K562 (cell line): ENCODE results near the gene USP35. TPM values are rescaled to one million over a fixed set of nuclear protein-coding genes. Genes with fewer than 3 reads are reported as not detected.

Experiments used
- ATAC-seq: fragments of 200-7000 bp; cut with Tn5 transposase; 3 replicates; pipeline ENCODE4 v1.9.1; 2020; ENCODE audit warnings: moderate library complexity
- BruUV-seq: library from RNA; stranded (reverse); fragments of 400-500 nt; replicated peaks from 2 replicates; lab custom pipeline; 2021; lab: Mats Ljungman, UMichigan
- CTCF ChIA-PET: fragments of 300-600 bp; formaldehyde crosslinking; extraction: SDS; loops from one replicate; lab custom pipeline; 2021; ENCODE audit warnings: low intra/inter-chr PET ratio; lab: Yijun Ruan, JAX
- POLR2A ChIA-PET: fragments of 300-600, 350-650 bp; sonication (Branson Sonifier 250); formaldehyde crosslinking; extraction: SDS; loops from one replicate; lab custom pipeline; 2021; ENCODE audit warnings: antibody characterized with exemption, inconsistent platforms; lab: Yijun Ruan, JAX
- DNase-seq, 4 experiments: peaks; one replicate each; pipeline versions ENCODE4 v3.0.0 to v3.0.0-alpha.2; 2011 to 2018; ENCODE audit warnings: low spot score in 3 of 4, mixed read lengths in 3 of 4; ENCODE audit errors: extremely low read depth in 1 of 4
- FAIRE-seq: peaks from 2 replicates; lab custom pipeline; 2011; peaks lifted over from hg19 to GRCh38; lab: Jason Lieb, UNC
- H2AFZ ChIP-seq: 2 replicates; pipeline ENCODE4 v1.6.0; 2011; ENCODE audit warnings: low read depth, low read length, control low read depth, inconsistent platforms
- H3K27ac ChIP-seq: fragments of 200-600 bp; 3 replicates; pipeline ENCODE4 v1.8.0; 2011; ENCODE audit warnings: low read depth, mild to moderate bottlenecking, control low read depth, inconsistent platforms, low read length, moderate library complexity, mixed read lengths; ENCODE audit errors: extremely low read depth
- H3K27me3 ChIP-seq, 2 experiments: fragments of 300-600 bp in 1 of 2; 2 replicates in 1 of 2; 3 replicates in 1 of 2; pipeline versions ENCODE4 v1.6.0 to v1.8.0; 2011; ENCODE audit warnings: inconsistent platforms in 2 of 2, low read length in 2 of 2, mild to moderate bottlenecking in 1 of 2, mixed read lengths in 1 of 2, moderate library complexity in 1 of 2; ENCODE audit not compliant: control insufficient read depth in 2 of 2, insufficient read depth in 2 of 2
- H3K36me3 ChIP-seq: fragments of 300-600 bp; 3 replicates; pipeline ENCODE4 v1.8.0; 2011; ENCODE audit warnings: mild to moderate bottlenecking, low read length, inconsistent platforms; ENCODE audit not compliant: control insufficient read depth, insufficient read depth
- H3K4me1 ChIP-seq, 2 experiments: fragments of 200-600 bp in 1 of 2; replicated peaks in 1 of 2; 2 replicates in 1 of 2; 3 replicates in 1 of 2; pipeline versions ENCODE4 v1.5.1 to v1.8.0; 2011; ENCODE audit warnings: inconsistent platforms in 2 of 2, low read length in 2 of 2, mild to moderate bottlenecking in 1 of 2, mixed read lengths in 1 of 2, moderate library complexity in 1 of 2; ENCODE audit not compliant: control insufficient read depth in 2 of 2, insufficient read depth in 2 of 2
- H3K4me2 ChIP-seq: 2 replicates; pipeline ENCODE4 v1.6.1; 2011; ENCODE audit warnings: low read length, control low read depth, inconsistent platforms, mixed read lengths; ENCODE audit not compliant: insufficient read depth
- H3K4me3 ChIP-seq: fragments of 200-600 bp; sonication (generic), shearing (Covaris generic); 2 replicates; pipeline ENCODE4 v1.5.1; 2016; ENCODE audit warnings: control low read depth, inconsistent platforms
- H3K79me2 ChIP-seq: fragments of 200-600 bp; 3 replicates; pipeline ENCODE4 v1.8.0; 2011; ENCODE audit warnings: low read length, inconsistent platforms; ENCODE audit not compliant: control insufficient read depth, insufficient read depth
- H3K9ac ChIP-seq, 2 experiments: 2 replicates each; pipeline versions ENCODE4 v1.6.0 to v1.6.1; 2011; ENCODE audit warnings: low read depth in 2 of 2, low read length in 2 of 2, control low read depth in 1 of 2, inconsistent platforms in 1 of 2, mild to moderate bottlenecking in 1 of 2, mixed read lengths in 1 of 2; ENCODE audit not compliant: insufficient read depth in 1 of 2
- H3K9me1 ChIP-seq: one replicate; pipeline ENCODE4 v1.6.0; 2011; ENCODE audit warnings: inconsistent platforms, mild to moderate bottlenecking, low read length, moderate library complexity; ENCODE audit not compliant: control insufficient read depth, insufficient read depth
- H3K9me3 ChIP-seq: replicated peaks from 2 replicates; pipeline ENCODE4 v1.5.1; 2011; ENCODE audit warnings: low read depth, low read length, inconsistent platforms; ENCODE audit not compliant: control insufficient read depth, insufficient read depth
- H4K20me1 ChIP-seq: replicated peaks from 2 replicates; pipeline ENCODE4 v1.6.1; 2011; ENCODE audit warnings: low read length, inconsistent platforms, mixed read lengths; ENCODE audit not compliant: control insufficient read depth, insufficient read depth
- BCOR ChIP-seq: fragments of 450-650 bp; IDR thresholded peaks from 2 replicates; pipeline ENCODE4 v1.6.1; 2016
- BRD9 ChIP-seq: fragments of 450-650 bp; IDR thresholded peaks from 2 replicates; pipeline ENCODE4 v1.6.1; 2018; ENCODE audit warnings: low read depth; ENCODE audit not compliant: partially characterized antibody
- CREBBP ChIP-seq: IDR thresholded peaks from one replicate; pipeline ENCODE4 v1.6.1; 2012; ENCODE audit warnings: low read depth, mild to moderate bottlenecking, control low read depth, inconsistent platforms, low read length
- DNMT1 ChIP-seq: fragments of 450-650 bp; IDR thresholded peaks from 2 replicates; pipeline ENCODE4 v1.6.1; 2016; ENCODE audit warnings: antibody characterized with exemption, mild to moderate bottlenecking
- KDM5B ChIP-seq: fragments of 200-600 bp; sonication (generic); IDR thresholded peaks from 2 replicates; pipeline ENCODE4 v1.6.1; 2012; ENCODE audit warnings: low read depth, mild to moderate bottlenecking, moderate library complexity, low read length, control low read depth, inconsistent platforms; ENCODE audit not compliant: insufficient replicate concordance
- MAFF ChIP-seq: IDR thresholded peaks from 2 replicates; pipeline ENCODE4 v1.6.1; 2012; ENCODE audit warnings: low read length, improper control_type of control experiment
- RAD21 ChIP-seq, 2 experiments: fragments of 250-450 bp in 1 of 2; fragments of 450-650 bp in 1 of 2; sonication (Bioruptor Pico) in 1 of 2; formaldehyde crosslinking in 1 of 2; IDR thresholded peaks in 1 of 2; conservative IDR thresholded peaks in 1 of 2; 2 replicates each; pipeline versions ENCODE4 v1.4.0 to v1.8.0; 2020 to 2022; ENCODE audit warnings: mild to moderate bottlenecking in 2 of 2, moderate library complexity in 1 of 2
- ZBTB7A ChIP-seq: IDR thresholded peaks from 2 replicates; pipeline ENCODE4 v1.6.1; 2011; ENCODE audit warnings: low read depth, mild to moderate bottlenecking, low read length, moderate library complexity, borderline replicate concordance; ENCODE audit not compliant: control insufficient read depth
- ZNF174 ChIP-seq: fragments of 250-450 bp; sonication (Bioruptor Pico); IDR thresholded peaks from 2 replicates; pipeline ENCODE4 v1.4.0; 2020; ENCODE audit warnings: mild to moderate bottlenecking
- ZNF239 ChIP-seq: fragments of 250-450 bp; sonication (Bioruptor Pico); IDR thresholded peaks from 2 replicates; pipeline ENCODE4 v1.4.0; 2020; ENCODE audit warnings: mild to moderate bottlenecking
- ZNF778 ChIP-seq: fragments of 450-650 bp; formaldehyde crosslinking; IDR thresholded peaks from 2 replicates; pipeline ENCODE4 v1.4.0; 2020; ENCODE audit warnings: mild to moderate bottlenecking, moderate library complexity
- WGBS: fragments of 100-300 bp; shearing (Covaris generic); methylation state at CpG from one replicate; pipeline ENCODE4 v1.1.6; 2016; ENCODE audit warnings: low coverage, mixed read lengths; ENCODE audit not compliant: insufficient coverage; ENCODE audit errors: missing lambda C conversion rate; 5-methylcytosine and 5-hydroxymethylcytosine counted together
- in situ Hi-C: fragments of 300-500 bp; cut with MboI; formaldehyde crosslinking; loops from 4 replicates; pipeline ENCODE4 v1.15.0; 2018; ENCODE audit warnings: inconsistent platforms, mixed read lengths
- intact Hi-C: fragments of 100-400 bp; cut with micrococcal nuclease; formaldehyde crosslinking; loops from 2 replicates; pipeline ENCODE4 v1.14.2; 2022
- polyA plus RNA-seq, 8 experiments: library from polyadenylated mRNA; depleted of rRNA in 4 of 8; stranded (reverse) in 5 of 8; unstranded in 3 of 8; fragments of >200 nt; fragmentation: Nextera tagmentation in 2 of 8; fragmentation: Illumina TruSeq in 1 of 8; extraction: Ambion mirVana in 2 of 8; extraction: Trizol in 1 of 8; gene quantifications; 2 replicates each; pipeline versions ENCODE4 v1.2.1 to v1.2.3, GENCODE V29; 2011 to 2014; ENCODE audit warnings: inconsistent platforms in 1 of 8, missing spikeins in 1 of 8
- total RNA-seq, 7 experiments: library from RNA; depleted of rRNA in 6 of 7; stranded (reverse); fragments of >200 nt in 6 of 7; fragmentation: Illumina TruSeq in 2 of 7; extraction: Trizol in 2 of 7; gene quantifications; 2 replicates each; pipeline versions ENCODE4 v1.2.1 to v1.2.3, GENCODE V29; 2011 to 2021; ENCODE audit warnings: low replicate concordance in 1 of 7
- TF ChIP-seq, protein P1 (sequence below): fragments of 250-450 bp; sonication (Bioruptor Pico); IDR thresholded peaks from 2 replicates; pipeline ENCODE4 v1.5.0; 2021; ENCODE audit warnings: mild to moderate bottlenecking, moderate library complexity
- TF ChIP-seq, protein P2 (sequence below): sonication (generic); formaldehyde crosslinking; IDR thresholded peaks from 2 replicates; pipeline ENCODE4 v1.8.0; 2022; ENCODE audit warnings: missing genetic modification reagents, mild to moderate bottlenecking, moderate library complexity, borderline replicate concordance
- TF ChIP-seq, protein P3 (sequence below): fragments of 250-450 bp; sonication (Bioruptor Pico); IDR thresholded peaks from 2 replicates; pipeline ENCODE4 v1.5.1; 2021; ENCODE audit warnings: mild to moderate bottlenecking

USP35 gene
- total and polyA plus RNA-seq, 9 of the 15 experiments (the other 6 are each of a cell fraction or from before 2014, with no cell fraction given): 0.01 to 4.8 (median 3.6) TPM

DNA sequence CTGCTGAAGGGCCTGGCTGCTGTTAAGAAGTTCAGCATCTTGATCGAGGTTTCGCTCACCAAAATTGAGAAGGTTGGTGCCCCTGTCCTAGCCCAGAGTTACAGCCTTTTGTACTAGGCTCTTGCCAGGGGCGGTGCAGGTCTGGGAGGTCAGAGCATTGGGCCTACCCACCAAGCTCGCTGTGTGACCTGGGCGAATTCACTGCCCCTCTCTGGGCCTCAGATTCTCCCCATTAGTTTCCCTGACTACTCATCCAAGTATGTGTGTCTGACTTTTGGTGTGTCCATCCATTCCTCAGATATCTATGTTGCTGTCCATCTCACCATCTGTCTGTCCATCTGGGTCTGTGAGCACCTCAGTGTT, 10.9 kb downstream of the USP35 start (continued):
- TF ChIP-seq KDM5B: no peak
- TF ChIP-seq, protein P1, sequence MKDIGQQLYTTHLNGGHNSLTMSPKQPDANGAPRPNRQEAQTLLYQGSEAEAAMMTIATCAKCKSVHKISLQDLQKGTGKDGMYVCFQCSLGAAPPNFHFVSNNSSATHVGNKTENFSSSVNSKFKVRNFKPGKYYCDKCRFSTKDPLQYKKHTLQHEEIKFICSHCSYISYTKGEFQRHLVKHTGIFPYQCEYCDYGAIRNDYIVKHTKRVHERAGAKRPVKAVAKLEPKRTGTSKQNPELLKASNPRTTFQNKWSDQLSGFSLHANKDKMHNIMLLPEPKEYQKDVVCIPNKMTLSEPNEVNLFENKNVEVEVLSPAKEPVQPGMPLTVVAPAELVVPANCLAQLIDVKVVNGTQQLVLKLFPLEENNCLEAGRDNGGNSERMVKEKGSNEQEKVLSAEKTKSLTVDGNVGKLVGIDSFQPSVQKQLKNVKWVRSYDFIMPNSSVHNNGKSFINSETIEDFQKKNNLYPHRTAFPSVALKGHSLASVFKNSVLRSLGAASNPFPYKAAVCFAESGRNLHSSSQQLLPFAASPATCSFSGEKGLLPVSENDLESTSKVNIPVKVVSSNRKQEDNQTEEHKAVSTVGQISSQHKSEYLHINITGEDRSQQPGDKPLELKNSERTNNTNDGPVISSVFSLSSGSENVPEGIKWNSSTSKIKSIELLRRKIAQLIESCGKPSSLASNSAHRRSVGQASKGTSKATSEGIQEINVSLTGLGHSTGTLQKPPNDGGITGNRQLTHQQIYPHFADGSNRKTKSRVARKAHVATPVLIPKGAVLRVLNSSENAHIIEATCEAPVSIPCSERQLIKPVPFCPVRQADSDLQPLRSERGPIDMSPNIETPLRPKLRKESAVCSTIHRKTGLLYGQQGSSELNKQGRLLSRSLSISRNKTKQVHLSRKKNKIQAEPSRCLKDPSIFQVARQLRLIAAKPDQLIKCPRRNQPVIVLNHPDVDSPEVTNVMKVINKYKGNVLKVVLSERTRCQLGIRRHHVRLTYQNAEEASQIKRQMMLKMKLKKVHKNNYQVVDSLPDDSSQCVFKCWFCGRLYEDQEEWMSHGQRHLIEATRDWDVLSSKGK (CRISPR knock-in tag): no peak
- TF ChIP-seq MAFF: no peak
- no peak for TF ChIP-seq RAD21 (CRISPR knock-in tag; conservative IDR thresholded peaks at IDR 0.05 in 1 of 2, IDR thresholded peaks at IDR 0.05 in 1 of 2)
- no peak for TF ChIP-seq ZNF239
- TF ChIP-seq ZBTB7A: no peak
- TF ChIP-seq BCOR: 0 out of 2 replicates have a peak, but pooled peaks have one; percentile 26
- TF ChIP-seq BRD9: peak; percentile 29
- TF ChIP-seq, all 486 proteins: peak for 3

DNA sequence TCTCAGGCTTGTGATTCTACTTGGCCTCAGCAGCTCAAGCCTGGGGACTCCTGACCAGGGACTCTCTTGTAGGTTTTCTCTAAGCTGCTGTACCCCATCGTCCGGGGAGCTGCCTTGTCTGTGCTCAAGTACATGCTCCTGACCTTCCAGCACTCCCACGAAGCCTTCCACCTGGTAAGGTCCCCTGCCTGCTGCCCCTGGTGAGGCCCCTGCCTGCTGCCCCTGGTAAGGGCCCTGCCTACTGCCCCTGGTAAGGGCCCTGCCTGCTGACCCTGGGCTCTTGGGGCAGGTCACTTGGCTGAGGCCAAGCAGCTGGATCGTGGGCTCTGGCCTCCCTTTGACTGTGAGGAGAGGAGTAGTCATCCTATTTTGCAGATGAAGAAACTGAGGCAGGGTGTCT, 11.3 kb downstream of the USP35 start:
- no peak overlapping the region for H2AFZ ChIP-seq
- H3K9me1 ChIP-seq: no peaks in the 10 kb centered on the region
- no peaks in the 10 kb centered on the region for H3K79me2 ChIP-seq
- H3K9ac ChIP-seq: no peak overlapping the region
- H3K4me1 ChIP-seq: peaks cover 0 to 15% of the 10 kb centered on the region in 2 experiments; a peak in 3 of 5 replicates
- intact Hi-C loops: no loop called here
- no peak for ATAC-seq
- H4K20me1 ChIP-seq: 0 out of 2 replicates have a peak, but pooled peaks cover 6% of the 10 kb centered on the region
- H3K4me2 ChIP-seq: no peak overlapping the region
- ChIA-PET CTCF (no interaction called here), POLR2A (interaction anchor here (0.5 to 1.2 kb wide), 2 partner anchors 10 to 713 kb away, joined by 3 to 4 read pairs; no protein-coding TSS in a partner anchor)
- DNase-seq: no peak
- H3K27ac ChIP-seq: no peak overlapping the region
- FAIRE-seq: no peak
- in situ Hi-C loops: no loop called here
- H3K4me3 ChIP-seq: no peak overlapping the region
- H3K36me3 ChIP-seq: peaks cover 7% of the 10 kb centered on the region; the same call in 2 of the 3 replicates
- 72% methylated on average over 4 of the region's 4 CpGs for WGBS
- H3K27me3 ChIP-seq: no peaks in the 10 kb centered on the region
- BruUV-seq: no TSS peak
- H3K9me3 ChIP-seq: no peaks in the 10 kb centered on the region
- TF ChIP-seq, protein P2, sequence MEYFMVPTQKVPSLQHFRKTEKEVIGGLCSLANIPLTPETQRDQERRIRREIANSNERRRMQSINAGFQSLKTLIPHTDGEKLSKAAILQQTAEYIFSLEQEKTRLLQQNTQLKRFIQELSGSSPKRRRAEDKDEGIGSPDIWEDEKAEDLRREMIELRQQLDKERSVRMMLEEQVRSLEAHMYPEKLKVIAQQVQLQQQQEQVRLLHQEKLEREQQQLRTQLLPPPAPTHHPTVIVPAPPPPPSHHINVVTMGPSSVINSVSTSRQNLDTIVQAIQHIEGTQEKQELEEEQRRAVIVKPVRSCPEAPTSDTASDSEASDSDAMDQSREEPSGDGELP (CRISPR knock-in tag): no peak
- TF ChIP-seq, protein P3, sequence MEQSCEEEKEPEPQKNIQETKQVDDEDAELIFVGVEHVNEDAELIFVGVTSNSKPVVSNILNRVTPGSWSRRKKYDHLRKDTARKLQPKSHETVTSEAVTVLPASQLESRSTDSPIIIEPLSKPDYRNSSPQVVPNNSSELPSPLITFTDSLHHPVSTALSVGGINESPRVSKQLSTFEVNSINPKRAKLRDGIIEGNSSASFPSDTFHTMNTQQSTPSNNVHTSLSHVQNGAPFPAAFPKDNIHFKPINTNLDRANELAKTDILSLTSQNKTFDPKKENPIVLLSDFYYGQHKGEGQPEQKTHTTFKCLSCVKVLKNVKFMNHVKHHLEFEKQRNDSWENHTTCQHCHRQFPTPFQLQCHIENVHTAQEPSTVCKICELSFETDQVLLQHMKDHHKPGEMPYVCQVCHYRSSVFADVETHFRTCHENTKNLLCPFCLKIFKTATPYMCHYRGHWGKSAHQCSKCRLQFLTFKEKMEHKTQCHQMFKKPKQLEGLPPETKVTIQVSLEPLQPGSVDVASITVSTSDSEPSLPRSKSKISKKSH (CRISPR knock-in tag): no peak
- TF ChIP-seq CREBBP: no peak
- TF ChIP-seq DNMT1: no peak
- no peak for TF ChIP-seq ZNF778 (CRISPR knock-in tag)
- TF ChIP-seq ZNF174 (CRISPR knock-in tag): no peak
